Ascending aorta (tissue), 2 donors: Measurements from ENCODE around the gene UXT. TPM values are rescaled to one million over a fixed set of nuclear protein-coding genes. Genes with fewer than 3 reads are reported as not detected.

ENCODE experiments used
- DNase-seq, 2 donors: peaks; one replicate each; pipeline ENCODE4 v3.0.0-alpha.2; 2019; ENCODE audit warnings: low spot score in 2 of 2
- H3K27ac ChIP-seq, 2 donors: fragments of 200-600 bp; sonication (generic); one replicate each; pipeline ENCODE4 v1.5.1; 2016 to 2017; ENCODE audit warnings: mild to moderate bottlenecking in 1 of 2
- H3K27me3 ChIP-seq: fragments of 200-600 bp; sonication (generic); one replicate; pipeline ENCODE4 v1.5.1; 2017
- H3K36me3 ChIP-seq, 2 donors: fragments of 200-600 bp; sonication (generic); one replicate each; pipeline ENCODE4 v1.5.1; 2016
- H3K4me1 ChIP-seq, 2 donors: fragments of 200-600 bp; sonication (generic); one replicate each; pipeline ENCODE4 v1.5.1; 2016 to 2017; ENCODE audit warnings: mild to moderate bottlenecking in 1 of 2
- H3K4me3 ChIP-seq, 2 donors: fragments of 200-600 bp; sonication (generic); one replicate each; pipeline ENCODE4 v1.5.1; 2016 to 2017; ENCODE audit warnings: mild to moderate bottlenecking in 1 of 2
- H3K9me3 ChIP-seq, 2 donors: fragments of 200-600 bp; sonication (generic); one replicate each; pipeline ENCODE4 v1.5.1; 2016
- intact Hi-C: fragments of 100-400 bp; cut with DNase I; formaldehyde crosslinking; loops from one replicate; pipeline ENCODE4 v1.15.1; 2023
- total RNA-seq: library from RNA; depleted of rRNA; stranded (reverse); fragments of >200 nt; gene quantifications from one replicate; pipeline ENCODE4 v1.1.0, GENCODE V29; 2016
- TF ChIP-seq, protein P1 (sequence below), 3 experiments: fragments of 200-600 bp in 2 of 3; fragments of 450-650 bp in 1 of 3; sonication (generic) in 2 of 3; IDR thresholded peaks; one replicate each; pipeline ENCODE4 v1.5.1; 2016 to 2019; ENCODE audit warnings: antibody characterized with exemption in 3 of 3, mild to moderate bottlenecking in 1 of 3, moderate library complexity in 1 of 3

UXT gene
- total RNA-seq, 1 donor from 2014 or later = 63.6 TPM

DNA sequence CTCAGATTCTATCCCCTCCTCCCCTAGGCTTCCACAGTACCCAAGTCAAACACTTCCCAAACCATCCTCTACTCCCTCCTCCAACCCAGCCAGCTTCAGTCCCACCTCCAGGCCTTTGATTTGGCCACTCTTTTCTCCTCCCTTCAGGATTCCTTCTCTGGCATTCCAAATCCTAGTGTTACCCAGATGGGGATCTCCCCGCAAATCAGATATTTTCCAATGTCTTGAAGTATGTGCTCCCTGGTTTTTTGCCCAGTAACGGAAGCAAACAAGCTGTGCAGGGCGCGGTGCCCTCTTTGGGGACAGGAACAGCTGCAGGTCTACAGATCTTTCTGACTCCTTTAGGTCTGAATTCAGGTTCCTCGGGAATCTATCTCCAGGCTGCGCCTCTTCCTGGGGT, 37.1 kb downstream of the UXT start:
- DNase-seq = no peak
- TF ChIP-seq, protein P1, sequence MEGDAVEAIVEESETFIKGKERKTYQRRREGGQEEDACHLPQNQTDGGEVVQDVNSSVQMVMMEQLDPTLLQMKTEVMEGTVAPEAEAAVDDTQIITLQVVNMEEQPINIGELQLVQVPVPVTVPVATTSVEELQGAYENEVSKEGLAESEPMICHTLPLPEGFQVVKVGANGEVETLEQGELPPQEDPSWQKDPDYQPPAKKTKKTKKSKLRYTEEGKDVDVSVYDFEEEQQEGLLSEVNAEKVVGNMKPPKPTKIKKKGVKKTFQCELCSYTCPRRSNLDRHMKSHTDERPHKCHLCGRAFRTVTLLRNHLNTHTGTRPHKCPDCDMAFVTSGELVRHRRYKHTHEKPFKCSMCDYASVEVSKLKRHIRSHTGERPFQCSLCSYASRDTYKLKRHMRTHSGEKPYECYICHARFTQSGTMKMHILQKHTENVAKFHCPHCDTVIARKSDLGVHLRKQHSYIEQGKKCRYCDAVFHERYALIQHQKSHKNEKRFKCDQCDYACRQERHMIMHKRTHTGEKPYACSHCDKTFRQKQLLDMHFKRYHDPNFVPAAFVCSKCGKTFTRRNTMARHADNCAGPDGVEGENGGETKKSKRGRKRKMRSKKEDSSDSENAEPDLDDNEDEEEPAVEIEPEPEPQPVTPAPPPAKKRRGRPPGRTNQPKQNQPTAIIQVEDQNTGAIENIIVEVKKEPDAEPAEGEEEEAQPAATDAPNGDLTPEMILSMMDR (IDR thresholded peaks at IDR 0.05) = no peak
- no peak overlapping the region for H3K27ac ChIP-seq
- no peaks in the 10 kb centered on the region for H3K27me3 ChIP-seq
- H3K9me3 ChIP-seq = no peaks in the 10 kb centered on the region
- no peaks in the 10 kb centered on the region for H3K36me3 ChIP-seq
- intact Hi-C loops = no loop called here
- H3K4me3 ChIP-seq = no peak overlapping the region
- H3K4me1 ChIP-seq = no peaks in the 10 kb centered on the region

DNA sequence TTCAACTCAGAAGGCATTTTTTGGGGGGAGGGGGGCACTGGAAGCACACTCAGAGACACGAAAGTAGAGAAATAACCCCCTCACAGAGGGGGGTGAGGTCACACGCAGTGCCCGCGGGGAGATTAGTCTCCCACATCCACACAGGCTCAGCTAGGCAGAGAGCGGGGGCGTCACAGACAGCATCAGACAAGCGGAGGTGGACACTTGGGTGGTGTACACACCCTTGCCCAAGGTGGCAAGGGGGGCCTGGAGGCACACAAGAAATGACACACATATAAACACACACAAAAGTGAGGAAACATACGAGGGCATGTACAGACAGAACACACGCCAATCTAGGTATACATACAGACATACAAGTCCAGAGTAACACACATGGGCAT, 38.7 kb downstream of the UXT start:
- no peak overlapping the region for H3K27ac ChIP-seq
- intact Hi-C loops = no loop called here
- DNase-seq = no peak
- TF ChIP-seq, protein P1 (IDR thresholded peaks at IDR 0.05) = no peak
- no peaks in the 10 kb centered on the region for H3K36me3 ChIP-seq
- H3K9me3 ChIP-seq = no peaks in the 10 kb centered on the region
- no peak overlapping the region for H3K4me3 ChIP-seq
- H3K4me1 ChIP-seq = no peaks in the 10 kb centered on the region
- H3K27me3 ChIP-seq = no peaks in the 10 kb centered on the region

DNA sequence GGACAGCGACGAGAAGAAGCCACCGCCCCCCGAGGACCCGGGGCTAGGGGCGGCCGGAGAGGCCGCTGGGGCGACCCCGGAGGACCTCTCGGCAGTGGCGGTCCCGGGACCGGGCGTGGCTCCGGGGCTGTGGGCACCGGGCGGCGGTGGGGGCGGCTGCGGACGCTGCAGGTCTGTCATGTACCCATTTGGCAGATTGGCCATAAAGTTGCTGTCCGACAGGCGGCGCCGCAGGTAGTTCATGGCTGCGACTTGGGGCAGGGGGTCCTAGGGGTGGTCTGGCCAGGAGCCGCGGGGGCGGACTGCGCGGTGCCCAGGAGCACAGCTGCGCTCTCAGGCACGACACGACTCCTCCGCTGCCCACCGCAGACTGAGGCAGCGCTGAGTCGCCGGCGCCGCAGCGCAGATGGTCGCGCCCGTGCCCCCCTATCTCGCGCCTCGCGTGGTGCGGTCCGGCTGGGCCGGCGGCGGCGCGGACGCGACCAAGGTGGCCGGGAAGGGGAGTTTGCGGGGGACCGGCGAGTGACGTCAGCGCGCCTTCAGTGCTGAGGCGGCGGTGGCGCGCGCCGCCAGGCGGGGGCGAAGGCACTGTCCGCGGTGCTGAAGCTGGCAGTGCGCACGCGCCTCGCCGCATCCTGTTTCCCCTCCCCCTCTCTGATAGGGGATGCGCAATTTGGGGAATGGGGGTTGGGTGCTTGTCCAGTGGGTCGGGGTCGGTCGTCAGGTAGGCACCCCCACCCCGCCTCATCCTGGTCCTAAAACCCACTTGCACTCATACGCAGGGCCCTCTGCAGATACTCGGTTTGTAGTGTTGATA, 39.3 kb downstream of the UXT start, which contains the start of gene SYN1:
SYN1 (minus strand) TSS at position 372 of the 817 bp plus-strand sequence; CDS start at position 243, 129 bp downstream.
- H3K27ac ChIP-seq = no peak within 1 kb of the TSS
- intact Hi-C loops = no loop called here
- TF ChIP-seq, protein P1 (IDR thresholded peaks at IDR 0.05) = peak in 2 of 3 experiments; percentile 17 to 24

DNA sequence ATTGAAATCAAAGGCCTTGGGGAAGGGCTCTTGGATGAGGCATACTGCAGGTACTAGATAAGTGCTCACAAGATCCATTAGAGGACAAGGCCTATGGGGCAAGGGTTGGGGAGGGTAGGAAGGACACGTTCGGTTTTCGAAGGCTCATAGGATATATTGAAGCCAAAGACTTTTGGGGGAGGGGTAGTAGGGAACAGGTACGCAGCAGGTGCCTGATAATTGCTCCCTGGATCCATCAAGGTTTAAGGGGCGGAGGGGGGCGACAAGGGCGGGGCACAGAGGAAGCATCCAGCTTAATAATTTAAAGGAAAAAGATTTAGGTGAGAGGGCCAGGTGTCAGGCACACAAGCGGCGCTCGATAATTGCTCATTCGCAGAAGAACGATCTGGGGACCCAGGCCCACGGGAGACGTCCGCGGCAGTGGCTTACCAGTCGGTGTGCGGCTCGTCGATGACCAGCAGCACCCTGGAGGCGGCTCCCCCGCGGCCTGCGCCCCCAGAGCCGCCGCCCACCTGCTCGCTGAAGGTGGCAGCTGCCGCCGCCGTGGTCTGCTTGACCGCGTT, 40.0 kb downstream of the UXT start:
- Histone ChIP-seq H3K4me3 (peak overlapping the region; percentile 9 to 59), H3K27me3 (no peaks in the 10 kb centered on the region), H3K4me1 (no peaks in the 10 kb centered on the region), H3K9me3 (no peaks in the 10 kb centered on the region), H3K36me3 (no peaks in the 10 kb centered on the region), H3K27ac (no peak overlapping the region)
- TF ChIP-seq, protein P1 (IDR thresholded peaks at IDR 0.05) = no peak
- no peak for DNase-seq
- intact Hi-C loops = no loop called here

More for the DNA sequence above, 39.3 kb downstream of the UXT start, which contains the start of gene SYN1:
- H3K4me1 ChIP-seq = no peaks in the 10 kb centered on the region
- no peaks in the 10 kb centered on the region for H3K9me3 ChIP-seq
- H3K27me3 ChIP-seq = no peaks in the 10 kb centered on the region
- peak within 1 kb of the TSS; percentile 9 to 59 for H3K4me3 ChIP-seq
- H3K36me3 ChIP-seq = no peaks in the 10 kb centered on the region
- DNase-seq = peak in 1 of 2 donors; percentile 78

DNA sequence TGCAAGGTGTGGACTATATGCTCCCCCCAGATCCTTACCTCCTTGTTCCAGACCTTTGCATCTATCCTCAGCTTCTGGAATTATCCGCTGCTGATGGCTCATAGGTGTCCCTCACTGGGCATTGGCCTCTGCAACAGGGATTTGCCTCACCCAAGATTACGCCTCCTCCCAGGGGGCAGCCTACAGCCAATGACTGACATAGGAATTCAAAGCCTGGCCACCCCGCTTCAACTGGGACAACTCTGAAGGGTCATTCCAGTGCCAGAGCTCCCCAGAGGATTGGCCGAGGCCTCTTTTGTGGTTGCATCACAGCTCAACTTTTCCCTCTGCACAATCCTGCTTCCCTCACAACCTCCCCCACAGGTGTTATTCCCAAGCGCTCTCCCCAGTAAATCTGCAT, 44.4 kb downstream of the UXT start:
- H3K4me1 ChIP-seq = no peaks in the 10 kb centered on the region
- no peaks in the 10 kb centered on the region for H3K27me3 ChIP-seq
- TF ChIP-seq, protein P1 (IDR thresholded peaks at IDR 0.05) = no peak
- H3K36me3 ChIP-seq = no peaks in the 10 kb centered on the region
- DNase-seq = no peak
- intact Hi-C loops = no loop called here
- H3K27ac ChIP-seq = no peak overlapping the region
- no peak overlapping the region for H3K4me3 ChIP-seq
- no peaks in the 10 kb centered on the region for H3K9me3 ChIP-seq
